Activated T-cell treated with anti-CD3 and anti-CD28 coated beads for 24 hours (primary cell): ENCODE measurements around the gene GNAT3.

ENCODE experiments used
- DNase-seq: peaks from one replicate; pipeline ENCODE4 v3.0.0-alpha.2; 2020; ENCODE audit warnings: low read depth

The GNAT3 gene

DNA sequence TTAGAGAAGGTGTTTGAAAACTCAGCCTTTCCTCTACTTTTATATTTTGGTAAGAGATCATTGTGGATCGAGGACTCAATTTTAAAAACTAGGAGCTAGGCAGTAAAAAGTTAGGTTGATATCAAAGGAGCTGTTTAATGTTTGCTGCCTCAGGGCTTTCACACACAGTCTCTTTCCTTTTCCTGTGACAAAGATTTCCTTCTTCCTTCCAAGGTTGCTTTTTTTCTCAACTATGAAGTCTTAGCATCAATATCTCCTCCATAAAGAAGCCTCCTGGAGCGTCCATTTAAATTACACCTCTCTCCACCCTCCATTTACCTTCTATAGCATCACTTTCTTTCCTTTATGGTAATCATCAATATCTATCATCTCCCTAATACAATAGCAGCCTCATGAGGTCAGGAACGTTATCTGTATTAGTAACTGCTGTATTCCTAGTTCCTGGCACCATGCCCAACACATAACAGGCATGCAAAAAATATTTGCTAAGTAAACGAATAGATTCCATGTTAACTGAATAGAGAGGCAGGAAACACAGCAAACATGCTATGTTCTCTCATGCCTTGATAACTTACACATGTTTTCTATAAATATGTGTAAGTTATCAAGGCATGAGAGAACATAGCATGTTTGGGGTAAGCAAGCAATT is 48.5 kb downstream of the GNAT3 start:
- DNase-seq = no peak

DNA sequence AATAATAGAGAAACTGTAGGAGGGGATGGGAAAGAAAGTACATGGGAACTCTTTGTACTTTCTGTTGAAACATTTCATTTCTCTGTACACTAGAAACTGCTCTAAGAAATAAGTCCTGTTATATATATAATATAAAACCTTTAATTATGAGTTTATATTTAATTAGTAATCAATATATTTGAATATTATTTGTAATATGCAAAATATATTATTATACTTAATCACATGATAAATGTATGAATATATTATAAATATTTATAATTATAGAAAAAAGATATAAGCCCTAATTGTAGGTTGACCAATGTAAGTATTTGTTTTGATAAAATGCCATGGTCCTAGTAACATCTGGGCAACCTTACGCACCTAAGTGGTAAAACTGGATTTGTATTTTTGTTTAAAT is 51.0 kb downstream of the GNAT3 start:
- no peak for DNase-seq

GRCh38 chr7:80459776-80460510 is 51.9 kb downstream of the GNAT3 start:
- DNase-seq = no peak

DNA sequence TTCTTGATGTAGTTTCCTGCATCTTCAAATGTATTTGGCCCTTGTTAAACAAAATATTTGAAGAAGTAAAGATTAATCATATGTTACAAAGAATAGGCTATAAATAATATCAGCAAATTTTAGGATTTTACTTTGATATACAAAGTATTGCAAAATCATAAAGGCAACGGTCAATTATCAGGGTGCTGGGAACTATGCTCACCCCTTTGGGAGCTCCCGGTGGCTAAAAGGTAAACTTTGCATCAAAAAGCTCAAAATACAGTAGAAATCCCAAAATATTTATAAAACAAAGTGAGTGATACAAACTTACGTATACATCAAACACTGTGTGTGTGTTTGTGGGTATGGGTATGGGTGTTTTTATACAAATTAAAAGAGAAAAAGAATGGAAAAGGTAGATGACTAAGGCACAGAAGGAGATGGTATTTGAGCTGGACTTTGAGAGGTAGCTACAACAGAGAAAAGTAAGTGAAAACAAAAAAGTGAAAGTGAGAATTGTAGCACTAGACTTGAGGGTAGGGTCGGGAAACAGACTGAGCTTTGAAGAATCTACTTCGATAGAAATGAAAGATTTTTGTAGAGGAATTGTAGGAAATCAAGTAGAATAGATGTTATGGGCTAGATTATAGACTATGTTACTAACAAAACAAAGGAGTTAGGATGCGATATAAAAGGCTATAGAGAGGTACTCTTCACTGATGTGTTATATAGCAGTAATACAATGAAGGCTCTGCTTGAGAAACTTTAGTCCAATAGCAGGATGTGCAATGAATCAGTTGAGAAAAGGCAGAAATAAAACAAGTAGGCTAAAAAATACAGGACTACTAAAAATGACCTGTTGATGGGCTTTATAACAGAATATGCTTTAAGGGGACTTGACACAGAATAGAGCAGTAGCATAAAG is 52.8 kb downstream of the GNAT3 start:
- no peak for DNase-seq

DNA sequence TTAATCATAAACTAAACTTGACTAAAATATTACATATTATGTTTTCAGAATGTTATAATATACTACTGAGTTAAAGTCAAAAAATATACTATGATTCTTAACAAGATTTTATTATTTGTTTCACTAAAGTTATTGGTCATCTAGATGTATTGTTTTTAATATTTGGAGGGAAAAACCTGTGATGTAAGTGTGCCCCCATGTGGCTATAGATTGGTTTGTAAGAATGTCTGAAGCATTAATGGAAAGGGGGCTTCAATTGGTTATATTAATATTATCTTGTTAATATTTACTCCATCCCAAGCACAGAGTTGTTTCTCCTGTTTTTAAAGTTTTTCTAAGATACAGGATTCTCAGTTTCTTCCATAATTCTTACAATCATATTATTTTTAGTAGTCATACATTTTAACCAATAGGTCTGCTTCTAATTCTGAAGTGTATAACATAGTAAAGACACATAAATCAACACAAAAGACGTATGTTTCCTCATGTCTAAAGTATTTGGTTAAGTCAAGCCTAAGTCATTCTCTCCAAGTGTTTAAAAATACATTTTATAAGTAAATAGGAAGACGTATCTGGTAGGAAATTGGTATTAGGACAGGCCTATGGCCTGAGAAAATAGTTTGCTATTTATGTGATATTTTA is 58.0 kb downstream of the GNAT3 start:
- DNase-seq = no peak

GRCh38 chr7:80450621-80451308 is 61.1 kb downstream of the GNAT3 start:
- no peak for DNase-seq

DNA sequence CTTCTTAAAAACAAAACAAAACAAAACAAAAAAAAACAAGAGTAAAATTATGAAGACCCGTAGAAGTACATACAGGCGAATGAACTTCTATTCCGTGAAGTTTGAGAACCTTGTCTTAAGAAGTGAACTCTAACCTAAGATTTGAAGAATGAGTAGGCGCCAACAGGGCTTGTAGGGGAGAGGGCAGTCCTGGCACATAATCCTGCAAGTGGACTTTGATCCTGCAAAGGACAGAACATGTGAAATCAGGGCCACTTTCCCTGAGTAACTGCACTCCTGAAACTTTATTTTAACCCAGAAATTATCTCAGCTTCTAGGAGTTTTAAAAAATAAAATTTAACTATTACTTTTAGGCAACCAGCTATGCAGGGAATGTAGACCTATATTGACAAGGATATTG is 62.0 kb downstream of the GNAT3 start:
- no peak for DNase-seq

GRCh38 chr7:80445351-80445750 is 66.5 kb downstream of the GNAT3 start:
- no peak for DNase-seq

- DNase-seq = no peak
Measured at GRCh38 chr7:80444811-80445210, 67.1 kb downstream of the GNAT3 start.

GRCh38 chr7:80443325-80443724 is 68.5 kb downstream of the GNAT3 start:
- DNase-seq = no peak

DNA sequence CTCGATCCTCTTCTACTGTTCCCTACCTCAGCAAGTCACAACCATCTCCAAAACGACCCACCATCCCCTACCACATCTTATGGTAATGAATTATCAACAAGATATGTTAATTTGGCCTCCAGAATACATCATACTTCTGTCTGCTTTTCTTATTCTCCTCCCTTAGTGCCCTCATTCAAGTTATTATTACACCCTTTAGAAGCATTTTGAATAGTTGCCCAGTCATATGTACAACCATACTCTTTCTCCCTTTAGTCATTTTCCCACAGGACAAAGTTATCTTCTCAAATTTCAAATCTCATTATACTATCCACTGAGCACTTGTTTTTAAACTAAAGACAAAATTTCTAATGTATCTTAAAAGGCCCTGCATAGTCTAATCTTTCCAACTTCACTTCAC is 71.0 kb downstream of the GNAT3 start:
- DNase-seq = no peak

GRCh38 chr7:80439894-80440821 is 71.7 kb downstream of the GNAT3 start:
- DNase-seq = no peak

GRCh38 chr7:80435521-80435920 is 76.3 kb downstream of the GNAT3 start:
- DNase-seq = no peak

GRCh38 chr7:80434047-80434446 is 77.8 kb downstream of the GNAT3 start:
- DNase-seq = no peak

DNA sequence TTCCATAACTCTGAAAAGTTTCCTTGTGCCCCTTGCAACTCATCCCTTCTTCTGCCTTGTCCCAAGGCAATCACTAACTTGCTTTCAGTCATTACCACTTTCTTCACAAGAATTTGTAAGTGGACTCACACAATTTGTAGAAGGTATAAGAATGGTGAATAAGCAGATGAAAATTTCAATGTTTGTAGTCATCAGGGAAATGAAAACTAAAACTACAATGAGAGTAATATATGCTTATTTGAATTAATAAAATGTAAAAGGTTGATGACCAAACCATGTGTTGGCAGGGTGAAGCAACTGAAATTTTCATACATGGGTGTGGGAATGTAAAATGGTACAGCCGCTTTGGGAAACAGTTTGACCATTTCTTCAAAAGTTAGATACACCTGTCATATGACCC is 79.7 kb downstream of the GNAT3 start:
- no peak for DNase-seq

DNA sequence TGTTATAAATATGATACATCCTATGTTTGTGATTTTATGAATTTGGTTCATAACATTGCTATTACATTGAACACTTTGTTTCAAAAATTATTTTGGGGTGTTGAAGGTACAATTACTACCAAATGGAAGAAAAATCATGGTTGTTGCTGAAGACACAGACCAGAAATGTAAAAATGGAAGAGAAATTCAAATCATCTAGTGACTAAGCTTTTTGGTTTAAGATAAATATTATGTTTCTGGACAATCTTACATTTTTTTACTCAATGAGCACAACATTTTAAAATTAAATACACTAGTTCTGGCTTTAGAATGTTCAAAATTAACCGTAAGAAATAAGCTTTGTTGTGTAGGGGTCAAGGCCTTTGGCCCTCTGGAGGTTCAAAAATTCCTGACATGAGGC is 82.7 kb downstream of the GNAT3 start:
- DNase-seq = no peak

DNA sequence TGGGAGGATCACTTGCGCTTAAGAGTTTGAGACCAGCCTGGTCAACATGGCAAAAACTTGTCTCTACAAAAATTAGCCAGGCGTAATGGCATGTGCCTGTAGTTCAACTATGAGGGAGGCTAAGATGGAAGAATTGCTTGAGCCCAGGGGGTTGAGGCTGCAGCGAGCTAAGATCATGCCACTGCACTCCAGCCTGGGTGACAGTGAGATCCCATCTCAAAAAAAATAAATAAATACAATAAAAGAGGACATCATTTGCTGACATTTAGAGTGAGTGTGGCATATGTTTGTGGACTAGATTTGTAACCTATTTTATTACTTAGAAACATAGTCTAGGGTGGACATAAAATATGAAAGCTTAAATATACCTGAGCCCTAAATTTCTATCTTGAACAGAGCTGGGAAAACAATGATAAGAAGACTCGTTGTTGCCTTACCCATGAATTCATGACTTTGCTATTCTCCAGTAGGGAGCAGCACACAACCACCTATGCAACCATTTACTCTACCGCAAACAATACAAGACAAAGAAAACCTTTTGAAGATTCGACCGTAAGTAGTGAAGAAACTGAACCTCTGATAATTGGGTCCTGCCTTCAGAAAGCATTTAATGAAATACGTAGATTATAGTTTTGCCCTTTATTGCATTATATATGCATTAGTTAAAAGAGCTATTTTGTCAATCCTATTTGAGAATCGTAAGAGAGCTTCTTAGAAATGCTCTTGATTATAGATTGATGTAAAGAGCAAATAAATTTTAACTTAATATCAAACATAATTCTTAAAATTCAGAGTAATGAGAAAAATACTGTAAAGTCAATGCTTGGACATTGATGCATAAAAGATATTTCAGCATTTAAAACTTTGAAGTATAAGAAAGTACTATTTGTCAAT is 83.5 kb downstream of the GNAT3 start:
- no peak for DNase-seq

- no peak for DNase-seq
Measured at GRCh38 chr7:80427218-80427617, 84.6 kb downstream of the GNAT3 start.

DNA sequence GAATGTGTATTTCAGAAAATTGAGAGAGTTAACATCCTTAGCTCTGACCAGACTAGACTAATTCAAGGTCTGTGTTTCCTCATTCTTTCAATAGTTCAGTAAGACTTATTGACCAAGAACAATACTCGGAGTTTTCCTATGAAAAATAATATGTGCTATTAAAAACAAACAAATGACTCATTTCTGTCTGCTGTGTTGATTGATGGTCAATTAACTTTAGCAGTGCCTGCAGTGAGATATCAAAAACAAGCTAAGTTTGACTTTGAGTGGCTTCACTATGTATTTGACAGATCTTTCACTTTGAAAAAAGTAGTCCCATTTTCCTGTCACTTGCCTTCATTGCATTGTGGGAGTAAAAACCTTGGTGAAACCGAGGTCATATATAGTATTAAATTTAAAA is 91.0 kb downstream of the GNAT3 start:
- no peak for DNase-seq
